GM18507 (cell line): ENCODE data around the gene PRSS23.

Experiments used
- DNase-seq: peaks from one replicate; pipeline ENCODE4 v3.0.0; 2011; ENCODE audit warnings: low read depth; ENCODE audit not compliant: insufficient read length; ENCODE audit errors: extremely low spot score
- FAIRE-seq: peaks from 2 replicates; lab custom pipeline; 2011; peaks lifted over from hg19 to GRCh38; lab: Jason Lieb, UNC

Gene PRSS23

DNA sequence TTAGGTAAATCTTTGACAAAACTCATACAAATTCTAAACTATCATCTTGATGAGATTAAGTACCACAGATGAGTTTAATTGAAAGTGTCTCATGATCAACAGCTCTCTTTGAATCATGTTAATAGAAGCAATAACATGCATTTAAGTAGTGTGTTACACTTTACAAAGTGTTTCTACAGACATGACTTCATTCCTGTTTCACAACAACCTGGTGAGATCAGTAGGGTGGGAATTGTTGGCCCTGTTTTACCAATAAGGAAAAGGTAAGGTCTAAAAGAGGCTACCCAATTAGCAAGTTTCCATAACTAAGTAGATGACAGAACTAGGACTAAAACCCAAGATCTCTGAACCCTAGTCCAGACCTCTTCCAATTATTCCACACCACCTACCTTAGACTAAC is 12.7 kb upstream of the PRSS23 start:
- DNase-seq (no peak), FAIRE-seq (no peak)

DNA sequence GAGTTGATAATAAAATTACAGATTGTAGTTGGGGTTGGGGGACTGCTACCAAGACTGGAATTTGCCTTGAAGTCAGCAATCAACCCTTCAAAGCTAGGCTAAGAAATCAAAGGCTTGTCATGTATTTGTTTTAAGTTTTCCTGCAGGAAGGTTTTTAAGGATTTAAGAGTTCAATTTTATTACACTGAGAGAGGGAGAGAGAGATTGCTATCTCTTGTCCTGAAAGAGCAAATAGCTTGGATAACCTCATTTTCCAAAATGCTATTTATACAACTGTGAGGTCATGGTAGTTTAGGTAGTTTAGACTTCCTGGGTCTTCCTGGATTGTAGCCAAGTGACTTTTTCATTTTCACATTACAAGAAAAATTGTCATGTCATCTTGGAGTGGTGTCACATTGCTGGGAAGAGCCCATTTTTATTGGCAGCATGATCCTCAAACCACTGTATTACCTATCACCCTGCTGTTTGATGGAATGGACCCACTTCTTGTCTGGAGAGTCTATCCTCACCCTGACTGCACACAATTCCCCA is 10.1 kb upstream of the PRSS23 start:
- FAIRE-seq, result no peak
- no peak for DNase-seq

DNA sequence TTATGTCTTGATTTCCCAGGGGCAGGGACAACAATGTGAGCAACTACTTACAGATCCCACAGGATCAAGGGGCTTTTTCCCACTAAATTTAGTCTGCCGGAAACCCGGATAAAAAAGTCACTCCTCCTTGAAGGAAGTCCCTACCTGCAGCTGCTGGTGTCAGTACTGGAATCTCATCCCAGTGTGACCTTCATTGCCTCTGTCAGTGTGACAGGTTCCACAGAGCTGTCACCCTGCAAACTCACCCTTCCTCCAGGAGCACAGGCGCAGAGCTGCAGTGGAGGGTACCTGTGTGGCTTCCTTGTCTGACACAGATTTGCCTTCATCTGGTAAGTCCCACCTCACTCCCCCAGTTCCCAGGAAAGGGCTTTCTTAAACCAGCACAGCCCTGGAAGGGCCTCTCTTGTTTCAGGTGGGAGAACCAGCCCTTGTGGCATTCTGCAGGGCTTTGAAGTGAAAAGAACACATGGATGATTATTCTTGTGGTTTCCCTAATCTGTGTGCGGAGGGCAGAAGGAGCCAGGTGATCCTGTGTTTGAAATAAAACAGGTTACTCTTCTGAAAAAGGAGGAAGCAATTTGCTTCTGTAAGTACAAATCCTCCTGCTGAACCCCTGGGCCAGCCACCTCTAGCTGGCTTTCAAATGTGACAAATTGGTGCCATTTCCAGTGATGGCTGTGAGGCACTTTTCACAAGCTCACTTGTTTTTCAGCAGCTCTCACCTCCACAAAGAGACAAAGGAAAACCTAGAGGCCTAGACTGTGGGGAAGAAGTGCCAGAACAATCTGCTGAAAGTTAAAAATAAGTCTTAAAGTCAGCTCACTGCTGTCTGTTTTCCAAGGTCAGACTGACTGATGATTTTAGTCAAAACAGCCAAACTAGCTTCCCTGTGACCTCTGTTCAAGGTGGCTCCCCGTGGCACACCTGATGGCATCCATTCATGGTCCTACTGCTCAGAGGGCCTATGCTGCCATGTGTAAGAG is 9.2 kb upstream of the PRSS23 start:
- FAIRE-seq (no peak), DNase-seq (no peak)

DNA sequence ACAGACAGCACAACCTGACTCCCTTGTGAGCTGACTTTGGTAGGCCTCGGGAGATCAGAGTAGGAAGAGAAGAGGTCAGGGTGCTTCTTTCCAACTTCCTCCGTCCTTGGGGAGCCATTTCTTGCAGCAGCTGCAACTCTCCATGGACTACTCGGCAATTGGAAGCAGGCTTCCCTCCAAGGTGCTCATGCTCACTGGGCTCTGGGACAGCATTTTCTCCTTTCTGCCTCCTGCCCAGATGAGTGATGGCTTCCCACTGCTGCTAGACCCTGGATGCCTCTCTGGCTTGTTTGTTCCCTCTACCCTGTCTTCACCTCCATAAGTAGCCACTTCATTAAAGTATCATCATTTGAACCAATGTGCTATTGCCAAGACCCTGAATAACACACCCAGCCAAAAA is 8.2 kb upstream of the PRSS23 start:
- FAIRE-seq, result no peak
- DNase-seq, result no peak

DNA sequence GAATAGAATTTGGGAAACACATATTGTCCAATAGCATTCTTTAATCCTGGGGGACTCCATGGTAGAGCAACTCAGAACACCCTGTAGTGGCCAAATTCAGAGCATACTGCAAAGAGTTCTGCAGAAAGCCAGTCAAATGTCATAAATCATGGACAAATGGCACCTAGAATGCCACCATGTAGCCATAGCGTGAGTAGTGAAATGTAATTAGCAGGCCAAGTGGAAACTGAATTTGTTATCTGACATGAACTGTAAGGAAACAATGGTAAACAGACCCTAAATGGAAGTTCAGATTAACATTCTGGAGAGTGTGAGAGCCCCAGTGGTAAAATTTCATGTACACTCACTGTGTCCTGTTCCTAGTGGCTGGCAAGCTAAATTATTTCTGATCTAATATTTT is 7.0 kb upstream of the PRSS23 start:
- DNase-seq, result no peak
- no peak for FAIRE-seq

DNA sequence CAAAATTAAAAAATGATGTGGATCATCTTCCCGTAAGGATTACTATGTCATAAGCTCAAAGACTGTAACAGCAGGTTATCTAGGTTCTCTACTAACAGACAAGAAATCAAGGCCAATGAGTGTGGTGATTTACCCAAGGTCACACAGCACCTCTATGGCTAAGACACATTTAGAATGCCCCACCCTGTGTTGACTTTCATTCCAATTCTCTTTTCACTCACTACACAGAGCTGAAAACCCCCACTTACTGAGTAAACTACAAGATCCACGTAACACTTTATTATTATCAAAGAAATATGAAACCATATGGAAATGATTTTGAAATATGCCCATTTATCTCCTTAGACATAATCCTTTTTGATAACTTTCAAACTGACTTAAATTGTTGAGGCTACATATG is 4.8 kb upstream of the PRSS23 start:
- FAIRE-seq (no peak), DNase-seq (no peak)

DNA sequence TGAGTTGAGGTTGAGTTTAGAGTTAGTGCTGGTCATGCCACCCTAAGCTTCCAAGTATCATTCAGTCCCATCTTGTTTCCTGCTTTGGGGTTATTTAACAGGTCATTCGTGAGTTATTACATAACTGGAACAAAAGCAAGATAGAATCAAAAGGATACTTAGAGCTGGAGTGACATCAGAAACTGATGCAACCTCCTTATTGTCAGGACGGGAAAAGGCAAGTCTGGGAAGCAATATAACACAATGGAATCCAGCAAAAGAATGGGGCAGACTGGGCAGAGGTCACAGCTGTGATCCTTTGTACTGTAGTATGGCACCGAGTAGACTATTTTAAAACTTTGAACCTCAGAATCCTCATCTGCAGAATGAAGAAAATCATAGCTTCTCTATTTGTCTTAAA is 4.4 kb upstream of the PRSS23 start:
- DNase-seq, result no peak
- FAIRE-seq, result no peak

DNA sequence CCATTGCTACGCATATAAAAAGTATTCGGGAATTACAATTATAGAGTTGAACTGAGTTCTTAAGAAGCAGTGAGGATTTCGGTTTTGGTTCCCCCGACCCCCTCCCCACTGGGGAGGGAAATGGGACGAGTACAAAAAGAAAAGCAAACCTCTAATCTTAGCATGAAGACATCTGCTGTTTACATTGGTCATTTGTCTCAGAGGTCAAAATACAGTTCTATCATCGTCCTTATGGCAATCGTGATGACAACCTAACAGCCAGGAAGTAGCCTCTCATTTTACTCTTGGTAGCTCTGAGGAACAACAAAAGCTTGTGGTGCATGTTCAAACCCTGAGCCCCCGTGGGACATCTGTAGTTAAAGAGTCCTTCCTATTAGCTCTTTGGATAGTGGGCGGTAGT is 3.2 kb upstream of the PRSS23 start:
- no peak for DNase-seq
- no peak for FAIRE-seq

DNA sequence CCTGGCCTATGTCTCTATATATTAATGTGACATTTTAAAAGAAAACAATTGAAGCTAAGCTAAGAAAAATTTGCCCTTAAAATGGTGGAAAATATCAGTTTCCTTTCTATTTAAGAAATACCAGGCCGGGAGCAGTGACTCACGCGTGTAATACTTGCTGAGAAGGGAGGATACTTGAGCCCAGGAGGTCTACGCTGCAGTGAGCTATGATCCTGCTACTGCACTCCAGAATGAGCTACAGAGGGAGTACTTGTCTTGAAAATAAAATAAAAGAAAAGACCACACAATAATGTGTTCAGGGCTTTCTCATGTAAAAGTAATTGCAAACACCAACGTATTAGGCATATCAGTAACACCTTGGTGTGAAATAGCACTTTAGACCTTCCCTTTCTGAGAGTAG is 1.4 kb upstream of the PRSS23 start:
- no peak for FAIRE-seq
- no peak for DNase-seq

DNA sequence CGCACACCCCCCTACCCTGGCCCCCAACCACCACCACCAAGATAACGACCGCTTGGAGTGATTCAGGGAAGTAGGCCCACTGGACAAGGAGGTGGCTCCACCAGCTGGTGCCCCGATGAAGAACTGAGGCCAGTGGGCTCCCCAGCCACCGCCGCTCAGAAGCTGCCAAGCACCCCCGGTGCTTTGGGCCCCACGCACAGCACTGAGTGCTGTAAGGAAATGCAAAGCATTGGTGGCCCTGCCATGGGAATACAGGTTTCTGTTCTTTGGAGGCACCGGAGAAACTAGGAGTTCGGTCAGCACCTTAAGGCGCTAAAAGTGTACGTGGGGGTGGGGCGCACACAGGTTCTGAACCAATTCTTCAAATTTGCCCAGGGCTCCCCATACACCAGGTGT is 664 bp upstream of the PRSS23 start:
- FAIRE-seq (no peak), DNase-seq (no peak)

DNA sequence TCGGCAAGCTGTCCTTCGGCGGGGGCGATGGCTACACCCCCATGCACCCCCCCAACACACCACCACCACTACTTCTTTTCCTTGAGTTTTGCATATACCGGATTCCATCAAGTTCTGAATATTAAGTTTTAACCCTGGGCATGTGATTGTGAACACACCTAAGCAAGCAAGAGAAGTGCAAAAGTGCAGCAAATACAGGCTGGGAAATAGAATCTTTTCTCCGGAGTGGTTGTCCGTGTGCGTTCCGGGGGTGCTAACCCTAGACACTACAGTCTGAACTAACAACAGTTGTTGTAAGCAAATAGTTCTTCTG is 574 bp downstream of the PRSS23 start:
- FAIRE-seq (no peak), DNase-seq (no peak)

DNA sequence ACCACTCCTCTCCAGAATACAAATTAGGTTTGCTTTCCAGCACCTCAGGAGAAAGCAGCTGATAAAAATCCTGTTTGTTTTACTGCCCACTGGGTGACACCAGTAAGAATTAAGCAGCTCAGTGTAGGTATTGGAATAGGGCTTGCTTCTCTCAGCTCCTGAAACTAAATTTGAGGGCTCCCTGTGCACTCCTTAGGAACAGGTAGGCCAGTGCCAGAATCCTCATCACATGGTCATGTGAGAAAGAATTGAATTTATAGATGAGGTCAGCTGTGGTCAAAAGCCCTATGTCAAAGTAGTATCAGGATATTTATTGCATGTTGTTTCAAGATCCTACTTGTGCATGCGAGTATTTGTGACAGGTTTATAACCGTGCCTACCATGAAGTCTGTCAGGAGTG is 1.0 kb downstream of the PRSS23 start:
- FAIRE-seq (no peak), DNase-seq (no peak)

DNA sequence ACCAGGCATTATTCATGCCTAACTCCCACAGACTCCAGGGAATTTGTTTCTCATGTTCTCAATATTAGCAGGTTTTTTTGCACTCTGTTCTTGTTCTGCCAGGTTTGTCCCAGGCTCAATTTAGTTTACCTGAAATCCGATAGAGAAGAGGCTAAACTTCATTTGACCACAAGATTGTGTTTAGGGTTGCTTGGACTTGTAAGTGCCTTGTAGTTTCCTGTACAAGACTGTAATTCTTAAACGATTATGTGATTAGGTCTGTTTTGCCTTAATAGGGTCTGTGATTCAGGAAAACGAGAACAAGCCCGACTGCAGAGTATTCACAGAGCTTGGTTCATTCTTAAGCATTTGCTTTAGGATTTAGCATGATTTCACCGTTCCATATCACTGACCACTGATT is 1.8 kb downstream of the PRSS23 start:
- DNase-seq, result no peak
- no peak for FAIRE-seq

DNA sequence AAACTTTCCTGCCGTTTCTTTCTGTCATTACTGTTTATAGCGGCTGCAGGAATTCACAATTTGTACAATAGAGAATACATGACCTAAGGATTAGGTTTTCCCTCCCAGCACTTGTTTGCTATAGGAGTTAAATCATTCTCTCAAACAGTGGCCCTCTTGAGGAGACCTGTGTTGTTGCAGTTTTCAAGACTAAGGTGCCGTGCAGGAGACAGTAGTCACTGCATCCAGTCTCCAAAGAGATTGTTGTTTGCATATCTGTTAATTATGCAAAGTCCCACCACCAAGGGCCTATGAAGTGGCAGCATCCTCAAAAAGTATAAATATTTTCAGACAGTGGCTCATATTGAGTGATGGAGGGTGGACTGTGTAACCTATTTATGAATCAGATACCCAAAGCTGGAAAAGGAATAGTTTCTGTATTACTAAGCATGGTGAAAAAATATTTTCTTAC is 2.3 kb downstream of the PRSS23 start:
- FAIRE-seq (peak; percentile 12), DNase-seq (no peak)

DNA sequence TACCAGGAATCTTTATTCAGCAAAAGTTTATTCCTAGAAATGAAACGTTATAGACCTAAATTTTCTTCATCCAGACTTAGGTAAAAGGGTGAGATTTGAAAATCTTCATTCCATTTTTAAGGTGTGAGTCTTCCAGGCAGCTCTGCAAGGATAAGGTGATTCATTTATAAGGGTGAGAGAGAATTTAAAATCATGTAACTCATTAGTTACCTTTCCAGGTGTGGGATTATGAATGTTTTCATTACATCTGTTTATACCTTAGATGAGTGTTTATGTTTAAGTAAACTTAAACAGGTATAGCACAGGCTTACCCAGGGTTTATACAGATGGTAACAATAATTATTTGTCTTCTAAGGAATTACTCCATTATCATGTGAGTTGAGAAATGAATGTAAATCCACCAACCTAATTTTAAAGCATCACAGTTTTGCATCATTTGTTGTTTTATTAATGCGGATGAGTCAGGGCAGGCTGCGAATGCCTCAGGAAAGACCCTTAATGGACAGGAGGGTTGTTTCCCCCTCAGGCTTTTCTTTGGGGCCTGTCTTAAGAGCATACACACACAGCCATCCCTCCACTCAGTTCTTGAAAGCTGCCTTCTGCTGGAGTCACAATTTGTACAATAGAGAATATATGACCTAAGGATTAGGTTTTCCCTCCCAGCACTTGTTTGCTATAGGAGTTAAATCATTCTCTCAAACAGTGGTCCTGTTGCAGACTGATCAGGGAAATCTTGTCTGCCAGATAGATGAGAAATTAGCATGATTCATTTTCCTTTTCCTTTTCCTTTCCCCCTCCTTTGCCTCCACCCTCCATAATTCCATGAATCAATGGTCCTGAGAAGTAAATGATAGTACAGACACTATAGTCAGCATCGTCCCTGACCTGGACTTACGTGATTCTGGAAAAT is 3.0 kb downstream of the PRSS23 start:
- FAIRE-seq, result no peak
- no peak for DNase-seq

DNA sequence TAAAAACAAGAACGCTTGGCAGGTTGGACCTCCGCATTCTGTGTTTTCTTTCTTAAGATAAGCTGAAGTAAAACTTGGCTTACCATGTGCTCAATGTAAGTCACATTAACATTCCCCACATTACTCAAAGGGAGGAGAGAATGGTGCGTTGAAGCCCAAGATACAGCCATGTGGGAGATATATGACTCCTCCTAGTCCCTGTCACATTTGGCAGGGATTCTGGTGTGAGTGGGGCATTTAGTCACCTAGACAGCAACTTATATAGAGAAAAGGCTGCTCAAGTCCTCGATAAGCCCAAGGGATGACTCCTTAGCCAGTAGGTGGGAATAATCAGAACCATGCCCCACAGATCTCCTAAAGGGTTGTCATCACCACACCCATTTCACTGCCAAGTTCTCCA is 4.6 kb downstream of the PRSS23 start:
- DNase-seq (no peak), FAIRE-seq (no peak)

DNA sequence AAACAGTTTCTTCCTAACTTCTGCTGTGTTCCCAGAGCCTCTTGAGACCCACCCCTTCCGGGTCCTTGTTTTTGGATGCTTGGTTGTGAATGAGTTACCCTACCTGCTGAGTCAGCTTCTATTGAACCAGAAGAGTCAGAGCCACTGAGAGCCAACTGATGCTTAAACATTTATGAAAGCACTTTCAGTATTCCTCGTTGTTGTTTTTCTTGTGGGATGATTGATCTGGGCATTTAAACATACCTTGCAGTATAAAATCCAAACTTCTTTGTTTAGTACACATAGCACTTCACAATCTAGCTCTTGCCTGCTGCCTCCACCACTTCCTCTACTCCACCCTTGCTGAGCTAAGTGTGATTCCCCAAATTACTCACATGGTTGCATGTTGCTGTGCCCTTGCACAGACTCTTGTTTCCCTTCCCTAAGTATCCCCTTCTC is 5.5 kb downstream of the PRSS23 start:
- peak; percentile 75 for FAIRE-seq

DNA sequence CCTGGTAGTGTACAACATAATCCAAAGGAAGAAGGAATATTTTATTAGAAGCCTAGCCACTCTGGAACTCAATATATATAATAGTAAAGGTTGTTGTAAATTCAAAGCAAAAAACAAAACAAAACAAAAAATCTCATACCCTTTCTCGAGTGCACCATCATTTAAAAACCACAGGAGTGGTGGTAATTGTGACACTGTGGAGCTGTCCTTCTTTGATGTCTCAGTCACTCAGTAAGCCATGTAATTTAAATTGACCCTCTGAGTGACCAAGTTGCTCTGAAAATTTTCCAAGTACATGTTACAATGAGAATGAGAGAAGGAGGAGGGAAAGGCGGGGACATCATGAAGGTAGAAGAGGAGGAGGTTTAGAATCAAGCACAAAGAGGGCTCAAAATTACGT is 6.6 kb downstream of the PRSS23 start:
- DNase-seq, result no peak
- no peak for FAIRE-seq

More for the DNA sequence above, 5.5 kb downstream of the PRSS23 start:
- DNase-seq, result no peak

DNA sequence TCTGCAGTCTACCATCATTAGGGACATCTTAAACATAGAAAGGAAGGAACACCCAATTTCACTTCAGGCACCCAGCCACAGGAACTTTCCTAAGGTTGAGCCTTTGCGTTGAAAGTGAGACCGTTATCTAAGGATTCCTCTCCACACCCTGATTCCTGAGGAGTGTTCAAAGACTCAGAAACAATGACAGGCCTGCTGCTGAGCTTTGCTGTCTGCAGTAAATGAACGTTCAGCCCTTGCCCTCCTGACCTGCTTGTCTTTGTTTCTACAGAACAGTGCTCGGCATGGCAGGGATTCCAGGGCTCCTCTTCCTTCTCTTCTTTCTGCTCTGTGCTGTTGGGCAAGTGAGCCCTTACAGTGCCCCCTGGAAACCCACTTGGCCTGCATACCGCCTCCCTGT is 7.0 kb downstream of the PRSS23 start:
- no peak for DNase-seq

DNA sequence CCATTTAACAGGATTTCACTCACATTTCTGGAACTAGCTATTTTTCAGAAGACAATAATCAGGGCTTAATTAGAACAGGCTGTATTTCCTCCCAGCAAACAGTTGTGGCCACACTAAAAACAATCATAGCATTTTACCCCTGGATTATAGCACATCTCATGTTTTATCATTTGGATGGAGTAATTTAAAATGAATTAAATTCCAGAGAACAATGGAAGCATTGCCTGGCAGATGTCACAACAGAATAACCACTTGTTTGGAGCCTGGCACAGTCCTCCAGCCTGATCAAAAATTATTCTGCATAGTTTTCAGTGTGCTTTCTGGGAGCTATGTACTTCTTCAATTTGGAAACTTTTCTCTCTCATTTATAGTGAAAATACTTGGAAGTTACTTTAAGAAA is 9.2 kb downstream of the PRSS23 start:
- no peak for FAIRE-seq
- DNase-seq, result no peak

More for the DNA sequence above, 7.0 kb downstream of the PRSS23 start:
- no peak for FAIRE-seq
